Measurements from ENCODE around the gene VDR. TPM values are rescaled to one million over a fixed set of nuclear protein-coding genes. Genes with fewer than 3 reads are reported as not detected.
A peak's percentile ranks its signal among the peaks of the same experiment; 100 is the strongest.

The VDR gene
- 4.5 TPM for polyA plus RNA-seq (2012; ENCODE audit: low read depth, missing spikeins)

- DNase-seq (ENCODE audit: insufficient read length, low spot score) (peak; percentile 85), FAIRE-seq (peak; percentile 55)
These were observed at the start of gene VDR for GRCh38 chr12:47904713-47905709. VDR (minus strand) TSS chr12:47904994; CDS start chr12:47879113, 25,881 bp downstream.

GRCh38 chr12:47954058-47954457 is 49.3 kb upstream of the VDR start:
- no peak for TF ChIP-seq POU2F2 (IDR thresholded peaks at IDR 0.05; ENCODE audit: low read depth, low read length)
- TF ChIP-seq TAF1 (IDR thresholded peaks at IDR 0.05; ENCODE audit: low read depth, low read length): no peak
- TF ChIP-seq POLR2AphosphoS5 (IDR thresholded peaks at IDR 0.05; ENCODE audit: low read depth, low read length): no peak
- no peak for TF ChIP-seq PAX5 (IDR thresholded peaks at IDR 0.05; ENCODE audit: insufficient read depth, low read length, severe bottlenecking)
- no peak for TF ChIP-seq POLR2A (IDR thresholded peaks at IDR 0.05; ENCODE audit: low read depth, low read length)
- no peak for TF ChIP-seq SPI1 (IDR thresholded peaks at IDR 0.05; ENCODE audit: low read depth, low read length)
- no peak for DNase-seq (ENCODE audit: insufficient read length, low spot score)
- FAIRE-seq: no peak

More at GRCh38 chr12:47904713-47905709, at the start of gene VDR:
- TF ChIP-seq POLR2AphosphoS5 (IDR thresholded peaks at IDR 0.05; ENCODE audit: low read depth, low read length): no peak
- no peak for TF ChIP-seq POU2F2 (IDR thresholded peaks at IDR 0.05; ENCODE audit: low read depth, low read length)

GRCh38 chr12:47950856-47951468 is 46.2 kb upstream of the VDR start:
- FAIRE-seq (no peak), DNase-seq (ENCODE audit: insufficient read length, low spot score) (no peak)
- TF ChIP-seq POLR2A (IDR thresholded peaks at IDR 0.05; ENCODE audit: low read depth, low read length) (no peak), POLR2AphosphoS5 (IDR thresholded peaks at IDR 0.05; ENCODE audit: low read depth, low read length) (no peak), PAX5 (IDR thresholded peaks at IDR 0.05; ENCODE audit: insufficient read depth, low read length, severe bottlenecking) (no peak), TAF1 (IDR thresholded peaks at IDR 0.05; ENCODE audit: low read depth, low read length) (no peak), SPI1 (IDR thresholded peaks at IDR 0.05; ENCODE audit: low read depth, low read length) (no peak), POU2F2 (IDR thresholded peaks at IDR 0.05; ENCODE audit: low read depth, low read length) (no peak)

GRCh38 chr12:47949441-47950341 is 44.9 kb upstream of the VDR start:
- FAIRE-seq: peak; percentile 78
- TF ChIP-seq POLR2AphosphoS5 (IDR thresholded peaks at IDR 0.05; ENCODE audit: low read depth, low read length): no peak
- no peak for TF ChIP-seq SPI1 (IDR thresholded peaks at IDR 0.05; ENCODE audit: low read depth, low read length)
- no peak for TF ChIP-seq POLR2A (IDR thresholded peaks at IDR 0.05; ENCODE audit: low read depth, low read length)
- TF ChIP-seq TAF1 (IDR thresholded peaks at IDR 0.05; ENCODE audit: low read depth, low read length): no peak
- TF ChIP-seq POU2F2 (IDR thresholded peaks at IDR 0.05; ENCODE audit: low read depth, low read length): no peak
- TF ChIP-seq PAX5 (IDR thresholded peaks at IDR 0.05; ENCODE audit: insufficient read depth, low read length, severe bottlenecking): no peak
- peak; percentile 77 for DNase-seq (ENCODE audit: insufficient read length, low spot score)

GRCh38 chr12:47947341-47947740 is 42.5 kb upstream of the VDR start:
- FAIRE-seq: no peak
- no peak for TF ChIP-seq POLR2AphosphoS5 (IDR thresholded peaks at IDR 0.05; ENCODE audit: low read depth, low read length)
- TF ChIP-seq PAX5 (IDR thresholded peaks at IDR 0.05; ENCODE audit: insufficient read depth, low read length, severe bottlenecking): no peak
- no peak for TF ChIP-seq TAF1 (IDR thresholded peaks at IDR 0.05; ENCODE audit: low read depth, low read length)
- no peak for TF ChIP-seq SPI1 (IDR thresholded peaks at IDR 0.05; ENCODE audit: low read depth, low read length)
- no peak for TF ChIP-seq POU2F2 (IDR thresholded peaks at IDR 0.05; ENCODE audit: low read depth, low read length)
- no peak for TF ChIP-seq POLR2A (IDR thresholded peaks at IDR 0.05; ENCODE audit: low read depth, low read length)
- DNase-seq (ENCODE audit: insufficient read length, low spot score): no peak

GRCh38 chr12:47946413-47947323 is 41.9 kb upstream of the VDR start:
- TF ChIP-seq SPI1 (IDR thresholded peaks at IDR 0.05; ENCODE audit: low read depth, low read length): no peak
- no peak for TF ChIP-seq POLR2A (IDR thresholded peaks at IDR 0.05; ENCODE audit: low read depth, low read length)
- no peak for TF ChIP-seq POU2F2 (IDR thresholded peaks at IDR 0.05; ENCODE audit: low read depth, low read length)
- TF ChIP-seq PAX5 (IDR thresholded peaks at IDR 0.05; ENCODE audit: insufficient read depth, low read length, severe bottlenecking): no peak
- no peak for TF ChIP-seq TAF1 (IDR thresholded peaks at IDR 0.05; ENCODE audit: low read depth, low read length)
- TF ChIP-seq POLR2AphosphoS5 (IDR thresholded peaks at IDR 0.05; ENCODE audit: low read depth, low read length): no peak
- FAIRE-seq (no peak), DNase-seq (ENCODE audit: insufficient read length, low spot score) (no peak)

- no peak for TF ChIP-seq TAF1 (IDR thresholded peaks at IDR 0.05; ENCODE audit: low read depth, low read length)
- TF ChIP-seq POLR2AphosphoS5 (IDR thresholded peaks at IDR 0.05; ENCODE audit: low read depth, low read length): no peak
- TF ChIP-seq POU2F2 (IDR thresholded peaks at IDR 0.05; ENCODE audit: low read depth, low read length): no peak
- no peak for TF ChIP-seq SPI1 (IDR thresholded peaks at IDR 0.05; ENCODE audit: low read depth, low read length)
- no peak for TF ChIP-seq POLR2A (IDR thresholded peaks at IDR 0.05; ENCODE audit: low read depth, low read length)
- TF ChIP-seq PAX5 (IDR thresholded peaks at IDR 0.05; ENCODE audit: insufficient read depth, low read length, severe bottlenecking): no peak
- no peak for DNase-seq (ENCODE audit: insufficient read length, low spot score)
- no peak for FAIRE-seq
These were observed 40.5 kb upstream of the VDR start for GRCh38 chr12:47945341-47945728.
